ENCODE measurements around the gene LCE2D.

The LCE2D gene

GRCh38 chr1:152697701-152698600 is 34.8 kb downstream of the LCE2D start, which contains the start of gene LCE2A:
Gene LCE2A, plus strand, starts transcription at chr1:152698345. Its CDS starts 557 bp downstream, at chr1:152698902.
- no peak for DNase-seq (ENCODE audit: low spot score)

GRCh38 chr1:152699746-152700145 is 36.6 kb downstream of the LCE2D start:
- DNase-seq (ENCODE audit: low spot score) = no peak

- no peak for DNase-seq (ENCODE audit: low spot score)
Measured at GRCh38 chr1:152707860-152708259, 44.7 kb downstream of the LCE2D start, which contains the start of gene LCE4A. Gene LCE4A, plus strand, starts transcription at chr1:152708160. Its CDS starts 916 bp downstream, at chr1:152709076.

Measured in left forelimb (tissue), 1 donor.